K562 treated with DMSO at 1 percent for 4 hours (cell line): ENCODE results near the gene ASCL5. TPM values are rescaled to one million over a fixed set of nuclear protein-coding genes. Genes with fewer than 3 reads are reported as not detected.

Experiments
- total RNA-seq: library from RNA; unstranded; fragments of 300-600 nt; gene quantifications from 2 replicates; pipeline ENCODE4 v1.2.3, GENCODE V29; 2022; ENCODE audit not compliant: insufficient read depth

The ASCL5 gene, protein sequence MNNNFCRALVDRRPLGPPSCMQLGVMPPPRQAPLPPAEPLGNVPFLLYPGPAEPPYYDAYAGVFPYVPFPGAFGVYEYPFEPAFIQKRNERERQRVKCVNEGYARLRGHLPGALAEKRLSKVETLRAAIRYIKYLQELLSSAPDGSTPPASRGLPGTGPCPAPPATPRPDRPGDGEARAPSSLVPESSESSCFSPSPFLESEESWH
- total RNA-seq: not detected in 2 replicates

DNA sequence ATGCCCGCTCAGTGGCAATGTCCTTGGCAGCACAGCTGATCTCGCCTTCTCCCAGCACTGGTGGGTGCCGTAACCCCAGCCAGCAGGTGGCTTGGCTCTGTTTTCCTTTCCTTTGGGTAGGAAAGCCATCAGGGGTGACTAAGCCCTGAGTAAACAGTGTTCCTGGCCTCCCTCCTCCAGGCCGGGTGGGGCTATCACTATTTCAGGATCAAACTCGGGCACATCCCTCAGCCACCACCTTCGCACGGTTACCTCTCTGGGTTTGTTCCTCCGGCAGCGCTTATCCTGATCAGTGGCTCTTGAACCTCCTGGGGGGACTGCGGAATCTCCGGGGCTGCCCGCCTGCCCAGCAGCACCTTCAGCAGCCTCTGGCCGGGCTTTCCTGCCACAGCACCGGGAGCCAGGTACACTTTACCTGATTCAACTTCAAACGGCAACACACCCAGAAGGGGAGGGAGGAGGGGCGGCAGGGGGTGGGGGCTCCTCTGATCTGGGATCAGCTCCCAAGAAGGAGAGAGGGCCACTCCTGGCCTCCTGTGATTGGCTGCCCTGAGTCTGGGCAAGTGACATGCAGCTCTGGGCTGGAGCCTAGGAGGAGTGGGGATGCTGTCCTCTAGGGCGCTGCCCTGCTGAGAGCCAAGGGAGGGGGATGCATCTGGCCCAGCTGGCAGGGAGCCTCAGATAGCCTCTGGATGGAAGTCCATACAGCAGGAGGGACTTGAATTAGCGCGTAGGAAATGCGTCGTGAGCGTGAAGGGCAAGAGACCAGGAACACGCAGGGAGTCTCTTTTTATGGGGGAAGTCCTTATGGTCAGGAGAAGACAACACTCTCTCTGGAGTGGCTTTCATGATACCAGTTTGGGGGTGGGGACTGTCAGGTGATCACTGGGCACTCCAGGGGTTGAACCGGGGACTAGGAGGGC lies at the start of gene ASCL5:
Gene ASCL5 (minus strand): TSS at position 353 of the 923 bp plus-strand sequence. CDS start 11,812 bp downstream, outside the sequence.

DNA sequence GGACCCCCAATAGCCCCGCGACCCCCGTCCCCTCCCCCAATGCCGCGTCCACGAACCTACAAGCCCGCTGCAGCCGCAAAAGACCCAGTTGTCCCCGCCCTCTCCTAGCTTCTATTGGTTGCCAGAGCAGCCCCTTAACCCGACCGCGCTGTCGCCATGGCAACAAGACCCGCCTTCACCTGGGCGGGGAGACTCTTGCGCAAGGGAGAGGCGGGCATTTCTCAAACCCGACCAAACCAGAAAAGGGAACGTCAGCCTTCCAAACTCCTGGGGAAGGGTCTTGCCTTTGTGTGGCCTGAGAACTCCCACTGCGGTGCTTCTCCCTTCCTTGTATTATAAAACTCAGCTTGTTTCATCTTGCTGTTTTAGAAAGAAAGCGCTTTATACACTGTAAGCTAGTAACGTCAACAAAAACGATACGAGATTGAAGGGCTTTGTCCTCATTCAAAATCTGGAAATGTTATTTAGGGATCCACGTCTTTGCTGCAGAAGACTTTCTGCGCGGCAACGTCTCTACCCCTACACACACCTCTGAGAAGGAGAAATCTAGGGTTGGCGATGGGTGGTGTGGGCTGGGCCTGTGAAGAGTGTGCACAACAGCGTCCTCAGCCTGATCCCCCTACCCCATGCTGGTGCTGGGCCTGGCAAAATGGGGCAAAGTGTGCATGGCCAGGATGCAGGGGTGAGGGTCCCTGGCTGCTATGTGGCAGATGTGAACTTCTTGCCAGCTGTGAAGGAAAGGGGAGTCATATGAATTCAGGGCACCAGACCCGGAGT lies 27.6 kb upstream of the ASCL5 start, which contains the start of gene TMEM9:
Gene TMEM9 (minus strand): TSS at position 86 of the 777 bp plus-strand sequence. CDS start 551 bp downstream, outside the sequence.

DNA sequence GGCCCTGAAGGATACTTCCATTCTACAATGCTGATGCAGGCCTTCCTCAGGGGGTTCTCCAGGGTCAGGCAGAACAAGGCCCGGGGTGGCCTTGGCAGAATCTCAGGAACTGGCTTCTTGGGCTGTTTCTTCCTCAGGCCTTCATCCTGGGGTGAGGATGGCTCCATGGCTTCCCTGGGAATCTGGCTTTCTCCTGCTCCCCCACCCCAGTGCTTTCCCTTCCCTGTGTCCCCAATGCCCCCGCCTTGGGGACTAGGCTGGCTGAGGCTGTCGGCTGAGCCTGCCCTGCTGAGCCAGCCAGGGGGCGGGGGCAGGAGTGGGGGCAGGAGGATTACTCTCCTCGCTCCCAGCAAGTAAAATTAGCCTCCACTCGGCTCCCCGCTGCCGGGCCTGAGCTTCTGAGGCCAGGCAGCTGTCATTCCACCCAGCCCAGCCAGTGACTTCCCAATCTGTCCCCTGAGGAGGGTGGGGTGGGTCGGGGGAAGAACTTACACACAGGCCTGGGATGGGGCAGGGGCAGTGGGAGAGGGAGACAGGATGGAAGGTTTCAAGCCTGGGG lies 14.7 kb downstream of the ASCL5 start, which contains the start of gene CACNA1S:
Gene CACNA1S (minus strand): TSS at position 254 of the 559 bp plus-strand sequence. CDS start 87 bp downstream, at position 167.

Other genes starting within 250 kb of the ASCL5 start
- gene INAVA, start 232.3 kb downstream of the ASCL5 start, total RNA-seq: not detected in 2 replicates
- 4.4 and 6.6 TPM in 2 replicates for gene KIF21B, start 103.5 kb downstream of the ASCL5 start, total RNA-seq
- not detected in 2 replicates for gene CACNA1S, start 14.8 kb downstream of the ASCL5 start, total RNA-seq
- gene TMEM9, start 27.3 kb upstream of the ASCL5 start, total RNA-seq: 106 and 109 TPM in 2 replicates
- not detected in 2 replicates for gene IGFN1, start 63.6 kb upstream of the ASCL5 start, total RNA-seq
- not detected in 2 replicates for gene PKP1, start 156.3 kb upstream of the ASCL5 start, total RNA-seq